HCT116 (cell line): ENCODE results near the gene SLC44A3. TPM values are rescaled to one million over a fixed set of nuclear protein-coding genes. Genes with fewer than 3 reads are reported as not detected.

Experiments used
- ATAC-seq: fragments of 200-7000 bp; cut with Tn5 transposase; 2 replicates; pipeline ENCODE4 v1.9.1; 2020; ENCODE audit warnings: mild to moderate bottlenecking, moderate library complexity
- BruUV-seq: library from RNA; stranded (reverse); fragments of 400-500 nt; replicated peaks from 2 replicates; lab custom pipeline; 2021; lab: Mats Ljungman, UMichigan
- CTCF ChIA-PET: fragments of 300-600 bp; sonication (Branson Sonifier 250); formaldehyde crosslinking; loops from one replicate; lab custom pipeline; 2021; ENCODE audit warnings: antibody characterized with exemption; lab: Charles Lee
- POLR2A ChIA-PET: fragments of 300-600, 350-600 bp; sonication (Branson Sonifier 250); formaldehyde crosslinking; loops from one replicate; lab custom pipeline; 2021; ENCODE audit warnings: antibody characterized with exemption; lab: Charles Lee
- RAD21 ChIA-PET, 2 experiments: fragments of 300-600 bp; sonication (Branson Sonifier 250); formaldehyde crosslinking; loops; one replicate each; lab custom pipeline; 2023; ENCODE audit warnings: low total read pairs in 2 of 2; ENCODE audit not compliant: uncharacterized antibody in 2 of 2, unreplicated experiment in 2 of 2, low non-redundant PET in 1 of 2; lab: Charles Lee
- DNase-seq: peaks from one replicate; pipeline ENCODE4 v3.0.0-alpha.2; 2010; ENCODE audit warnings: low read depth, low spot score
- H2AFZ ChIP-seq: fragments of 200-600 bp; shearing (Covaris generic), sonication (generic); 2 replicates; pipeline ENCODE4 v1.6.1; 2017; ENCODE audit warnings: low read depth, mixed run types, mixed read lengths, antibody characterized with exemption, low read length; ENCODE audit not compliant: poor library complexity, severe bottlenecking
- H3K27ac ChIP-seq: 2 replicates; pipeline ENCODE4 v1.5.1; 2012; ENCODE audit warnings: low read depth, low read length
- H3K27me3 ChIP-seq: fragments of 200-600 bp; sonication (generic); 2 replicates; pipeline ENCODE4 v1.6.1; 2016; ENCODE audit warnings: mixed run types, low read length, mixed read lengths; ENCODE audit not compliant: insufficient read depth
- H3K36me3 ChIP-seq, 2 experiments: fragments of 200-500 bp in 1 of 2; fragments of 200-600 bp in 1 of 2; sonication (Bioruptor generic) in 1 of 2; sonication (generic) in 1 of 2; 2 replicates each; pipeline versions ENCODE4 v1.5.1 to v1.6.1; 2014 to 2016; ENCODE audit warnings: low read length in 2 of 2, inconsistent platforms in 1 of 2, mixed read lengths in 1 of 2, mixed run types in 1 of 2; ENCODE audit not compliant: insufficient read depth in 2 of 2, control insufficient read depth in 1 of 2
- H3K4me1 ChIP-seq, 2 experiments: fragments of 200-600 bp in 1 of 2; sonication (generic) in 1 of 2; 2 replicates each; pipeline versions ENCODE4 v1.5.1 to v1.6.1; 2012 to 2017; ENCODE audit warnings: low read length in 2 of 2, inconsistent platforms in 1 of 2, mild to moderate bottlenecking in 1 of 2, mixed read lengths in 1 of 2, mixed run types in 1 of 2, moderate library complexity in 1 of 2; ENCODE audit not compliant: insufficient read depth in 2 of 2, control insufficient read depth in 1 of 2
- H3K4me2 ChIP-seq: fragments of 200-600 bp; sonication (generic); 2 replicates; pipeline ENCODE4 v1.6.1; 2017; ENCODE audit warnings: mixed run types, low read length, mixed read lengths
- H3K4me3 ChIP-seq, 2 experiments: fragments of 200-600 bp in 1 of 2; sonication (generic) in 1 of 2; replicated peaks in 1 of 2; 2 replicates each; pipeline ENCODE4 v1.5.1; 2011 to 2016; ENCODE audit warnings: low read length in 2 of 2, control low read depth in 1 of 2, low read depth in 1 of 2, mild to moderate bottlenecking in 1 of 2, mixed read lengths in 1 of 2, mixed run types in 1 of 2
- H3K79me2 ChIP-seq: fragments of 200-600 bp; sonication (generic); 2 replicates; pipeline ENCODE4 v1.6.1; 2017; ENCODE audit warnings: mild to moderate bottlenecking, mixed run types, low read length, moderate library complexity, mixed read lengths; ENCODE audit not compliant: insufficient read depth
- H3K9ac ChIP-seq: fragments of 200-600 bp; sonication (generic); 2 replicates; pipeline ENCODE4 v1.6.1; 2016; ENCODE audit warnings: low read length, mixed read lengths
- H3K9me2 ChIP-seq: fragments of 200-600 bp; sonication (generic), shearing (Covaris generic); 2 replicates; pipeline ENCODE4 v1.6.1; 2017; ENCODE audit warnings: mixed run types, mild to moderate bottlenecking, moderate library complexity; ENCODE audit not compliant: insufficient read depth
- H3K9me3 ChIP-seq, 2 experiments: fragments of 200-500 bp in 1 of 2; fragments of 200-600 bp in 1 of 2; sonication (Bioruptor generic) in 1 of 2; sonication (generic) in 1 of 2; 2 replicates each; pipeline ENCODE4 v1.6.1; 2014 to 2017; ENCODE audit warnings: low read length in 2 of 2, mixed read lengths in 2 of 2, inconsistent platforms in 1 of 2, low read depth in 1 of 2, mild to moderate bottlenecking in 1 of 2, mixed run types in 1 of 2, moderate library complexity in 1 of 2; ENCODE audit not compliant: control insufficient read depth in 1 of 2, insufficient read depth in 1 of 2
- H4K20me1 ChIP-seq: fragments of 200-600 bp; sonication (generic), shearing (Covaris generic); 2 replicates; pipeline ENCODE4 v1.6.1; 2017; ENCODE audit warnings: mixed run types, mild to moderate bottlenecking, moderate library complexity; ENCODE audit not compliant: insufficient read depth
- ATF3 ChIP-seq: IDR thresholded peaks from 2 replicates; pipeline ENCODE4 v1.6.1; 2012
- CBX3 ChIP-seq: IDR thresholded peaks from 2 replicates; pipeline ENCODE4 v1.6.1; 2012; ENCODE audit warnings: low read depth
- CTCF ChIP-seq, 3 experiments: fragments of 200-600 bp in 1 of 3; sonication (generic) in 1 of 3; IDR thresholded peaks in 2 of 3; conservative IDR thresholded peaks in 1 of 3; 2 replicates each; pipeline ENCODE4 v1.5.1; 2012 to 2017; ENCODE audit warnings: low read depth in 2 of 3, low read length in 2 of 3, antibody characterized with exemption in 1 of 3, borderline replicate concordance in 1 of 3, control low read depth in 1 of 3, mild to moderate bottlenecking in 1 of 3, mixed read lengths in 1 of 3, mixed run types in 1 of 3, moderate library complexity in 1 of 3; ENCODE audit not compliant: insufficient read depth in 1 of 3
- EGR1 ChIP-seq: IDR thresholded peaks from 2 replicates; pipeline ENCODE4 v1.6.1; 2012; ENCODE audit warnings: low read depth
- ELF1 ChIP-seq: IDR thresholded peaks from 2 replicates; pipeline ENCODE4 v1.6.1; 2012; ENCODE audit warnings: low read depth, borderline replicate concordance
- EZH2phosphoT487 ChIP-seq: fragments of 200-600 bp; IDR thresholded peaks from 2 replicates; pipeline ENCODE4 v1.6.1; 2018; ENCODE audit warnings: antibody characterized with exemption, borderline replicate concordance
- FOSL1 ChIP-seq: IDR thresholded peaks from 2 replicates; pipeline ENCODE4 v1.6.1; 2012; ENCODE audit warnings: low read depth
- MAX ChIP-seq: IDR thresholded peaks from 2 replicates; pipeline ENCODE4 v1.6.1; 2012
- POLR2A ChIP-seq: IDR thresholded peaks from 2 replicates; pipeline ENCODE4 v1.7.0; 2011; ENCODE audit warnings: borderline replicate concordance; ENCODE audit not compliant: insufficient read depth, insufficient read length; ENCODE audit errors: extremely low read depth
- POLR2AphosphoS5 ChIP-seq: IDR thresholded peaks from 2 replicates; pipeline ENCODE4 v1.6.1; 2011; ENCODE audit warnings: mild to moderate bottlenecking, low read depth, low read length, moderate library complexity
- RAD21 ChIP-seq: IDR thresholded peaks from 2 replicates; pipeline ENCODE4 v1.6.1; 2012; ENCODE audit warnings: low read depth, mild to moderate bottlenecking
- REST ChIP-seq: IDR thresholded peaks from 2 replicates; pipeline ENCODE4 v1.6.1; 2012; ENCODE audit warnings: low read depth
- SIN3A ChIP-seq: IDR thresholded peaks from 2 replicates; pipeline ENCODE4 v1.6.1; 2012; ENCODE audit warnings: low read depth
- SRF ChIP-seq: IDR thresholded peaks from 2 replicates; pipeline ENCODE4 v1.6.1; 2012; ENCODE audit warnings: low read depth
- TCF7L2 ChIP-seq: IDR thresholded peaks from 2 replicates; pipeline ENCODE4 v1.7.0; 2011; ENCODE audit warnings: borderline replicate concordance, inconsistent platforms; ENCODE audit not compliant: insufficient read depth, insufficient read length; ENCODE audit errors: extremely low read depth
- YY1 ChIP-seq: IDR thresholded peaks from 2 replicates; pipeline ENCODE4 v1.6.1; 2011; ENCODE audit warnings: low read length, low read depth, moderate library complexity, mild to moderate bottlenecking; ENCODE audit not compliant: insufficient replicate concordance; ENCODE audit errors: extremely low read depth
- ZFX ChIP-seq: fragments of 450-650 bp; IDR thresholded peaks from 2 replicates; pipeline ENCODE4 v1.6.1; 2017
- ZNF274 ChIP-seq: fragments of 200-500 bp; sonication (Bioruptor generic); IDR thresholded peaks from 2 replicates; pipeline ENCODE4 v1.6.1; 2014; ENCODE audit warnings: mild to moderate bottlenecking, low read depth, low read length, inconsistent platforms
- intact Hi-C: fragments of 100-400 bp; cut with micrococcal nuclease; formaldehyde crosslinking; loops from 2 replicates; pipeline ENCODE4 v1.10.0; 2022
- total RNA-seq: library from RNA; stranded (reverse); gene quantifications from one replicate; pipeline ENCODE4 v1.2.1, GENCODE V29; 2021; ENCODE audit not compliant: unreplicated experiment

The SLC44A3 gene
- total RNA-seq, 1 experiment from 2014 or later, result 9.6 TPM

- TF ChIP-seq MAX (no peak), ZFX (no peak), POLR2A (no peak)
Observed at GRCh38 chr1:94856004-94856403, 35.8 kb downstream of the SLC44A3 start (continued).

- no peaks in the 10 kb centered on the region for H3K27me3 ChIP-seq
- peaks cover 19 to 46% of the 10 kb centered on the region in 2 experiments for H3K4me1 ChIP-seq
- ChIA-PET CTCF (interaction anchor here (5.5 to 7.0 kb wide), 2 partner anchors 184 to 188 kb away, joined by 101 to 190 read pairs; no protein-coding TSS in a partner anchor), POLR2A (no interaction called here), RAD21 (no interaction called here)
- ATAC-seq (no peak), DNase-seq (no peak)
- no peak overlapping the region for H3K9ac ChIP-seq
- no peaks in the 10 kb centered on the region for H3K9me3 ChIP-seq
- no peaks in the 10 kb centered on the region for H3K9me2 ChIP-seq
- H3K4me3 ChIP-seq, result no peak overlapping the region
- no peaks in the 10 kb centered on the region for H3K36me3 ChIP-seq
- no peaks in the 10 kb centered on the region for H3K79me2 ChIP-seq
- no peak for TF ChIP-seq EGR1
- no peak for TF ChIP-seq SIN3A
- no peak for TF ChIP-seq RAD21
- no peak for TF ChIP-seq ELF1
- no peak for TF ChIP-seq POLR2A
- no peak for TF ChIP-seq CBX3
- TF ChIP-seq POLR2AphosphoS5, result no peak
- TF ChIP-seq EZH2phosphoT487, result no peak
- TF ChIP-seq CTCF (IDR thresholded peaks at IDR 0.05 in 2 of 3, conservative IDR thresholded peaks at IDR 0.05 in 1 of 3; ENCODE audit: borderline replicate concordance in 1 of 3, insufficient read depth in 1 of 3, low read depth in 2 of 3, low read length in 2 of 3), result no peak
- no peak for TF ChIP-seq REST
- no peak for TF ChIP-seq TCF7L2
- TF ChIP-seq ATF3, result no peak
- no peak for TF ChIP-seq ZNF274
- TF ChIP-seq FOSL1, result no peak
- TF ChIP-seq YY1, result no peak
- no peak for TF ChIP-seq MAX
- no peak for TF ChIP-seq SRF
- intact Hi-C loops, result no loop called here
- H3K4me2 ChIP-seq, result no peak overlapping the region
- no peaks in the 10 kb centered on the region for H4K20me1 ChIP-seq
- H3K27ac ChIP-seq, result no peak overlapping the region
- BruUV-seq, result no TSS peak
- H2AFZ ChIP-seq, result no peak overlapping the region
Observed at GRCh38 chr1:94856868-94857267, 36.7 kb downstream of the SLC44A3 start.
